ENCODE measurements around the gene MGST3. TPM values are rescaled to one million over a fixed set of nuclear protein-coding genes. Genes with fewer than 3 reads are reported as not detected.
"Not testable (repeated sequence)": the region's sequence is repeated elsewhere in the genome, so short reads cannot be mapped to it uniquely, and the experiment has no call there.

MGST3 gene
- total RNA-seq, 5 donors from 2014 or later (not counting 1 experiment from before 2014, with no cell fraction given) = 33.1 to 66.7 (median 40.4) TPM

- H3K4me3 ChIP-seq (ENCODE audit: control insufficient read depth in 1 of 2, extremely low read depth in 1 of 2, low read length in 1 of 2); H3K9me3 Mint-ChIP-seq; H3K36me3 Mint-ChIP-seq; H3K4me1 Mint-ChIP-seq; H3K36me3 ChIP-seq (ENCODE audit: control insufficient read depth in 2 of 2, extremely low read depth in 1 of 2, insufficient read depth in 1 of 2, low read length in 1 of 2); H3K27ac Mint-ChIP-seq; DNase-seq; ATAC-seq (replicated peaks in 1 of 4); H3K9me3 ChIP-seq; H3K27ac ChIP-seq (ENCODE audit: low read length); H3K4me1 ChIP-seq (ENCODE audit: control insufficient read depth in 1 of 2, extremely low read depth in 1 of 2, insufficient read depth in 2 of 2, low read length in 2 of 2); H3K4me3 Mint-ChIP-seq: not testable (repeated sequence)
- no CpG with 5 or more reads among the region's 12 CpGs for WGBS (ENCODE audit: insufficient coverage)
- H3K27me3 ChIP-seq (replicated peaks in 1 of 2; ENCODE audit: control insufficient read depth in 2 of 2, extremely low read depth in 1 of 2, insufficient read depth in 2 of 2, low read length in 1 of 2) = peaks cover 0 to 16% of the 10 kb centered on the region in 2 experiments
- ChIA-PET CTCF (interaction anchor here in 1 of 2 donors (1.3 kb wide), 1 partner anchor 10 kb away, joined by 3 read pairs; no protein-coding TSS in a partner anchor), POLR2A (interaction anchor here in 1 of 2 donors (0.5 kb wide), 1 partner anchor 307 kb away, joined by 4 read pairs; no protein-coding TSS in a partner anchor)
- peaks cover 7 to 18% of the 10 kb centered on the region in 2 donors for H3K27me3 Mint-ChIP-seq
These were observed 24.4 kb upstream of the MGST3 start for GRCh38 chr1:165606676-165607075.

- Histone ChIP-seq H3K4me1 (ENCODE audit: control insufficient read depth in 1 of 2, extremely low read depth in 1 of 2, insufficient read depth in 2 of 2, low read length in 2 of 2) (no peaks in the 10 kb centered on the region), H3K27ac (ENCODE audit: low read length) (no peak overlapping the region), H3K4me3 (ENCODE audit: control insufficient read depth in 1 of 2, extremely low read depth in 1 of 2, low read length in 1 of 2) (no peak overlapping the region), H3K9me3 (no peaks in the 10 kb centered on the region), H3K36me3 (ENCODE audit: control insufficient read depth in 2 of 2, extremely low read depth in 1 of 2, insufficient read depth in 1 of 2, low read length in 1 of 2) (no peaks in the 10 kb centered on the region), H3K27me3 (replicated peaks in 1 of 2; ENCODE audit: control insufficient read depth in 2 of 2, extremely low read depth in 1 of 2, insufficient read depth in 2 of 2, low read length in 1 of 2) (peaks cover 0 to 20% of the 10 kb centered on the region in 2 experiments)
- peaks cover 19 to 27% of the 10 kb centered on the region in 2 donors for H3K27me3 Mint-ChIP-seq
- peaks cover 0 to 6% (median 0%) of the 10 kb centered on the region in 3 donors for H3K4me1 Mint-ChIP-seq
- ATAC-seq (replicated peaks in 1 of 4) = no peak
- CTCF ChIA-PET = interaction anchor here in 1 of 2 donors (1.0 kb wide), 1 partner anchor 11 kb away, joined by 3 read pairs; no protein-coding TSS in a partner anchor
- DNase-seq = no peak
- WGBS (ENCODE audit: insufficient coverage) = no CpG with 5 or more reads among the region's 1 CpG
- no peak overlapping the region for H3K27ac Mint-ChIP-seq
- POLR2A ChIA-PET = no interaction called here
- H3K9me3 Mint-ChIP-seq = peaks cover 0 to 10% (median 5%) of the 10 kb centered on the region in 3 donors
- no peak overlapping the region for H3K4me3 Mint-ChIP-seq
- H3K36me3 Mint-ChIP-seq = peaks cover 4% of the 10 kb centered on the region
These were observed 20.2 kb upstream of the MGST3 start for GRCh38 chr1:165610866-165611265.

DNA sequence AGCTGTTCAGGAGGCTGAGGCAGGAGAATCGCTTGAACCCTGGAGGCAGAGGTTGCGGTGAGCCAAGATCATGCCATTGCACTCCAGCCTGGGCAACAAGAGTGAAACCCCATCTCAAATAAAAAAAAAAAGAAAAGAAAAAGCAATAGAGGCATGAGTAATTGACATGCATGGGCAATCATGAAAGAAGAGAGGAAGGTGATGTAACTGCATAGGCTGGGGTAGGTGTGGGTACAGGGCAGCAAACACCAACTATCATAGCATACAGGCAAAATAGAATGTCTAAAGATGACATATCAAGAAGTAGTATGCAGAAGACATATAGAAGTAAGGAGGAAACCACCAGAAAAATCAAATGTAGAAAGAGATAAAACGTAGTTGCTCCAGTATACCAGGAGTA lies 19.0 kb upstream of the MGST3 start:
- Histone ChIP-seq H3K4me3 (ENCODE audit: control insufficient read depth in 1 of 2, extremely low read depth in 1 of 2, low read length in 1 of 2) (no peak overlapping the region), H3K4me1 (ENCODE audit: control insufficient read depth in 1 of 2, extremely low read depth in 1 of 2, insufficient read depth in 2 of 2, low read length in 2 of 2) (no peaks in the 10 kb centered on the region), H3K27me3 (replicated peaks in 1 of 2; ENCODE audit: control insufficient read depth in 2 of 2, extremely low read depth in 1 of 2, insufficient read depth in 2 of 2, low read length in 1 of 2) (peaks cover 0 to 22% of the 10 kb centered on the region in 2 experiments), H3K36me3 (ENCODE audit: control insufficient read depth in 2 of 2, extremely low read depth in 1 of 2, insufficient read depth in 1 of 2, low read length in 1 of 2) (no peaks in the 10 kb centered on the region), H3K9me3 (no peaks in the 10 kb centered on the region), H3K27ac (ENCODE audit: low read length) (no peak overlapping the region)
- peaks cover 16 to 27% of the 10 kb centered on the region in 2 donors for H3K27me3 Mint-ChIP-seq
- H3K4me1 Mint-ChIP-seq = no peaks in the 10 kb centered on the region
- no peak for DNase-seq
- ChIA-PET POLR2A (interaction anchor here in 1 of 2 donors (0.5 kb wide), 1 partner anchor 22 kb away, joined by 4 read pairs; no protein-coding TSS in a partner anchor), CTCF (interaction anchor here in 1 of 2 donors (0.6 kb wide), 1 partner anchor 14 kb away, joined by 3 read pairs; no protein-coding TSS in a partner anchor)
- H3K4me3 Mint-ChIP-seq = no peak overlapping the region
- H3K9me3 Mint-ChIP-seq = peaks cover 0 to 10% (median 5%) of the 10 kb centered on the region in 3 donors
- ATAC-seq (replicated peaks in 1 of 4) = no peak
- no CpG with 5 or more reads among the region's 3 CpGs for WGBS (ENCODE audit: insufficient coverage)
- no peak overlapping the region for H3K27ac Mint-ChIP-seq
- peaks cover 4% of the 10 kb centered on the region for H3K36me3 Mint-ChIP-seq

GRCh38 chr1:165616054-165616612 lies 14.9 kb upstream of the MGST3 start:
- CTCF ChIA-PET = interaction anchor here in 1 of 2 donors (0.9 kb wide), 1 partner anchor 288 kb away, joined by 3 read pairs; no protein-coding TSS in a partner anchor
- H3K4me3 ChIP-seq (ENCODE audit: control insufficient read depth in 1 of 2, extremely low read depth in 1 of 2, low read length in 1 of 2) = no peak overlapping the region
- H3K4me3 Mint-ChIP-seq = no peak overlapping the region
- H3K9me3 ChIP-seq = no peaks in the 10 kb centered on the region
- peaks cover 4% of the 10 kb centered on the region for H3K36me3 Mint-ChIP-seq
- H3K27me3 Mint-ChIP-seq = peaks cover 17 to 26% of the 10 kb centered on the region in 2 donors
- 40% methylated on average over 1 of the region's 1 CpG for WGBS (ENCODE audit: insufficient coverage)
- H3K4me1 ChIP-seq (ENCODE audit: control insufficient read depth in 1 of 2, extremely low read depth in 1 of 2, insufficient read depth in 2 of 2, low read length in 2 of 2) = no peaks in the 10 kb centered on the region
- H3K4me1 Mint-ChIP-seq = no peaks in the 10 kb centered on the region
- no peak overlapping the region for H3K27ac ChIP-seq (ENCODE audit: low read length)
- ATAC-seq (replicated peaks in 1 of 4) (no peak), DNase-seq (no peak)
- POLR2A ChIA-PET = no interaction called here
- peaks cover 0 to 13% of the 10 kb centered on the region in 2 experiments for H3K27me3 ChIP-seq (replicated peaks in 1 of 2; ENCODE audit: control insufficient read depth in 2 of 2, extremely low read depth in 1 of 2, insufficient read depth in 2 of 2, low read length in 1 of 2)
- peaks cover 0 to 10% (median 5%) of the 10 kb centered on the region in 3 donors for H3K9me3 Mint-ChIP-seq
- no peaks in the 10 kb centered on the region for H3K36me3 ChIP-seq (ENCODE audit: control insufficient read depth in 2 of 2, extremely low read depth in 1 of 2, insufficient read depth in 1 of 2, low read length in 1 of 2)
- no peak overlapping the region for H3K27ac Mint-ChIP-seq

- Histone ChIP-seq H3K4me3 (ENCODE audit: control insufficient read depth in 1 of 2, extremely low read depth in 1 of 2, low read length in 1 of 2) (no peak overlapping the region), H3K9me3 (no peaks in the 10 kb centered on the region), H3K27me3 (replicated peaks in 1 of 2; ENCODE audit: control insufficient read depth in 2 of 2, extremely low read depth in 1 of 2, insufficient read depth in 2 of 2, low read length in 1 of 2) (peaks cover 0 to 9% of the 10 kb centered on the region in 2 experiments), H3K4me1 (ENCODE audit: control insufficient read depth in 1 of 2, extremely low read depth in 1 of 2, insufficient read depth in 2 of 2, low read length in 2 of 2) (no peaks in the 10 kb centered on the region), H3K36me3 (ENCODE audit: control insufficient read depth in 2 of 2, extremely low read depth in 1 of 2, insufficient read depth in 1 of 2, low read length in 1 of 2) (no peaks in the 10 kb centered on the region), H3K27ac (ENCODE audit: low read length) (no peak overlapping the region)
- ChIA-PET CTCF (no interaction called here), POLR2A (no interaction called here)
- Mint-ChIP-seq H3K4me1 (no peaks in the 10 kb centered on the region), H3K27me3 (peaks cover 13 to 21% of the 10 kb centered on the region in 2 donors), H3K9me3 (peaks cover 0 to 10% (median 5%) of the 10 kb centered on the region in 3 donors), H3K27ac (no peak overlapping the region), H3K4me3 (no peak overlapping the region), H3K36me3 (peaks cover 4% of the 10 kb centered on the region)
- DNase-seq (no peak), ATAC-seq (replicated peaks in 1 of 4) (no peak)
- 89% methylated on average over 8 of the region's 8 CpGs for WGBS (ENCODE audit: insufficient coverage)
These were observed 14.0 kb upstream of the MGST3 start for GRCh38 chr1:165616987-165617546.

- ATAC-seq (replicated peaks in 1 of 4) (no peak), DNase-seq (no peak)
- H3K27ac Mint-ChIP-seq = no peak overlapping the region
- no CpG with 5 or more reads among the region's 1 CpG for WGBS (ENCODE audit: insufficient coverage)
- H3K9me3 Mint-ChIP-seq = no peaks in the 10 kb centered on the region
- H3K27me3 ChIP-seq (replicated peaks in 1 of 2; ENCODE audit: control insufficient read depth in 2 of 2, extremely low read depth in 1 of 2, insufficient read depth in 2 of 2, low read length in 1 of 2) = peaks cover 3 to 12% of the 10 kb centered on the region in 2 experiments
- CTCF ChIA-PET = no interaction called here
- no peaks in the 10 kb centered on the region for H3K9me3 ChIP-seq
- H3K36me3 ChIP-seq (ENCODE audit: control insufficient read depth in 2 of 2, extremely low read depth in 1 of 2, insufficient read depth in 1 of 2, low read length in 1 of 2) = no peaks in the 10 kb centered on the region
- H3K4me3 Mint-ChIP-seq = no peak overlapping the region
- no peaks in the 10 kb centered on the region for H3K4me1 ChIP-seq (ENCODE audit: control insufficient read depth in 1 of 2, extremely low read depth in 1 of 2, insufficient read depth in 2 of 2, low read length in 2 of 2)
- no peak overlapping the region for H3K27ac ChIP-seq (ENCODE audit: low read length)
- POLR2A ChIA-PET = no interaction called here
- no peak overlapping the region for H3K4me3 ChIP-seq (ENCODE audit: control insufficient read depth in 1 of 2, extremely low read depth in 1 of 2, low read length in 1 of 2)
- H3K36me3 Mint-ChIP-seq = no peaks in the 10 kb centered on the region
- H3K27me3 Mint-ChIP-seq = peaks cover 16% of the 10 kb centered on the region in 2 donors
- H3K4me1 Mint-ChIP-seq = no peaks in the 10 kb centered on the region
These were observed 11.3 kb upstream of the MGST3 start for GRCh38 chr1:165619647-165620151.

Data from T-cell (primary cell).